HG02885 (cell line): ENCODE data around the gene ITPR2.
"Not testable (repeated sequence)": the region's sequence is repeated elsewhere in the genome, so short reads cannot be mapped to it uniquely, and the experiment has no call there.

Source experiments
- ATAC-seq: cut with Tn5 transposase; IDR thresholded peaks from one replicate; pipeline ENCODE4 v1.9.1; 2021; ENCODE audit warnings: mild to moderate bottlenecking; ENCODE audit not compliant: unreplicated experiment, poor library complexity

Gene ITPR2

DNA sequence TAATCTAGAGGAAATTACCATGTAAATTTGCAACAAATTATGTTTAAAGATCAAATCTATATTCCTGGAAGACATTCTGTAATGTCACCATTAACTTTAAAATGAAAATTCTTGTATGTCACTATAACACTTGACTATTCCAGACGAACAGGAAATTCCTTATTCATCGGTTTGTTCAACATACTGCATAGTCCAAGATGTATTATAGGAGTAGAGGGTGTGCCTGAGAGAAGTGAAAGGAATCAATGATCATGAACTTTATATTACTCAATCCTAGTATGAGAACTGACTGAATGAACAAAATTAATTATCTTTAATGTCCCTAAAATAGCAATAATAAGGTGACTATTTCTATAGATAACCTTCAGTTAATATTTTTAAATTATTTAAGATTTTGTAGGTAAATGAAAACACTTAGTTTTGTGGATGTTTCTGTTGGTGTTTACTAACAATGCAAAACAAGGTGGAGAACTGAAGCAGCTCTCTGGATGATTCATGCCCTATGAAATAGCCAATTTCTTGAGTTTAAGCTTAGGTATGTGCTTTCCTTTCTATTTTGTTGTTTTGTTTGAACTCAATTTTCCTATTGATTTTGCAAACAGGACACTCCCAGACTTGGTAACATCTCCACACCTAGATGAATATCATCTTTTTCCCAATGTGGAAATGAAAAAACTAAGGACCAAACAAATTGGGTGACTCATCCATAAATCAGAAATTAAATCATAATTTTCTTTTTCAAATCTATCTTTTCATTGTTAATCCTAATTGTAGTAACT lies 18.2 kb upstream of the ITPR2 start:
- ATAC-seq, result no peak

DNA sequence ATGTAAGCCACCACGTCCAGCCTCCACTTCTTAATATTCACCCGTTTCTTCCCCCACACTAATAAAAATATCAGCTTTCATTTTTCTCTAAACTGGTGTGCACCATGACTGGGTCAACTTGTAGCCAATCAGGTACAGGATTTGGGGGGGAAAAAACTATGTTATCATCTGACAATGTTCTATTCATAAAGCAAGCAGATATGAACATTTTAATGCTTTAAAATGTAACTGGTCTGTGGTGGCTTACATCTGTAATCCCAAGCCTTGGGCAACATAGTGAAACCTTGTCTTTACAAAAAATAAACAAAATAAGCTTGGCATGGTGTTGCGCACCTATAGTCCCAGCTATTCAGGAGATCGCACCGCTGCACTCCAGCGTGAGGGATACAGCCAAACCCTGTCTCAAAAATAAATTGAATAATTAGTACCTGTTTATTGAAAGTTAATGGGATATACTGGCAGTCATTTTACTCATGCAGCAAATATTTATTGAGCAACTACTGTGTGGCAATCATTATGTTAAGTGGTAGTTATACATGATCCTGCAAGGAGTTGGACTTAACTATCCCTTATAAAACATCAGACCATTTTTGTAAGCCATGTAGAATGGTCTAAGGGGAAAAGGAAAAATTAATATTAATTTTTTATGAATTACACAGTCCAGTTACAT lies 15.3 kb upstream of the ITPR2 start:
- ATAC-seq, result no peak

DNA sequence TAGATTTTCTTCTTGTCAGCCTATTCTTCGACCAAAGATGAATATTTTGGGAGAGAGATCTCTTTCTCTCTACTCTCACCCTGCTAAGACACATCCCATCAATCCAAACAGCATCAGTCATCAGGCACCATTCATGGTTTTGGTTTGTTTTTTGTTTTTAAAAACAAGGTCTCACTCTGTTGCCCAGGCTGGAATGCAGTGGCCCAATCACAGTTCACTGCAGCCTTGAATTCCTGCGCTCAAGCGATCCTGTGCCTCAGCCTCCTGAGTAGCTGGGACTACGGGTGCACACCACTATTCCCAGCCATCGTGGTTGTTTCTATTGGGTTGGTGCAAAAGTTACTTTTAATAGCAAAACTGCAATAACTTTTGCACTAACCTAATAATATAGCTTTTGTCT lies 14.4 kb upstream of the ITPR2 start:
- ATAC-seq, result no peak

DNA sequence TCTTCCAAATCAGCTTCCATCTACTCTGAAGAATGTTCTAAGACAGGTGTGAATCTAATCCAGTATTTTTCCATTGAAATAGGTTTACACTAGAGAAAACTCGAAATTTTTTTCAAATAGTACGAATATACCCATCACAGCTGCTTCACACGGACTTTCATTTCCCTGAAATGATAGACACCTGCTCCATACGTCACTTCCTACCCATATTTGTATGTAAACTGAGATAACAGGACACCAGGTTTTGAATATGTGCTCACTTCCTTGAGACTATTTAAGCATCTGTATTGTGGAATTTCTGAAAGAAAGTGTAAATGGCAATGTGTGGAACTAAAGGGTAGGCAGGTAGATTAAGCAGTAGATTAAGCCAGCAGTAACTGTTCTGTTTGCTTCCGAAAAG lies 13.4 kb upstream of the ITPR2 start:
- ATAC-seq, result no peak

GRCh38 chr12:26845984-26846383 lies 13.0 kb upstream of the ITPR2 start:
- no peak for ATAC-seq

DNA sequence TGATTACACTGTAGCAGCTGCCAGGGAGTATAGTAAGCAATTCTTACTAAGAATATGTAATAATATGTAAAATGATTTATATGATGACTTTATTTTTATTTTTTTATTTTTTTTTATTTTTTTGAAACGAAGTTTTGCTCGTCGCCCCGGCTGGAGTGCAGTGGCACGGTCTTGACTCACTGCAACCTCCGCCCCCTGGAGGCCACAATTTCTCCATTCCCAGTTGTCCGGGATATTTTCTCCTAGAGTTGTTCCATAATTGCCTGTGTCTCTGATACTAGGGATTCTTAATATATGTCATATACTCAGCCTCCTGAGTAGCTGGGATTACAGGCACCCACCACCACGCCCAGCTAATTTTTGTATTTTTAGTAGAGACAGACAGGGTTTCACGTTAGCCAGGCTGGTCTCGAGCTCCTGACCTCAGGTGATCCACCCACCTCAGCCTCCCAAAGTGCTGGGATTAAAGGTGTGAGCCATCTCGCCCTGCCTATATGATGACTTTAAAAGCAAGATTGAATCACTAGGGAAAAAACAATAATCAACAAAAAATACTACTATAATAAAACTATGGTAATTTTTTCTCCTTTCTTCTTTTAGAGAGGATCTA lies 12.2 kb upstream of the ITPR2 start:
- no peak for ATAC-seq

DNA sequence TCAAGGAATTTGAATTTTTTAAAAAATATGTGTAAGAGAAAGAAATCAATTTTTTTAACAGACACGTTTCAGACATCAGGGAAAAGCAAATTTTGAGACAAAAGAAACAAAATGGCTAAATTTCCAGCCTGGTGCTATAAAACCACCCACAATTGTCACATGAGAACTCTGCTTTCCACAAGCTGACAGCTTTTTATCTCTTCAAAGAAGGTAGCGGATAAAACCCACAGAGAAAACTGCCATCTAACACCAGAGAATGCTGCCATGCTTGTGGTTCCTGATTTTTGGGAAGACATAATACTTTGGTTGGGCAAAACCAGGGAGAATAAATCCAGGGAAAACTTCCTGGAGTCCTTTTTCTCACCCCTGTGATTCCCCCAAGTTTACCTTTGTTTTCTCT lies 10.3 kb upstream of the ITPR2 start:
- ATAC-seq, result no peak

DNA sequence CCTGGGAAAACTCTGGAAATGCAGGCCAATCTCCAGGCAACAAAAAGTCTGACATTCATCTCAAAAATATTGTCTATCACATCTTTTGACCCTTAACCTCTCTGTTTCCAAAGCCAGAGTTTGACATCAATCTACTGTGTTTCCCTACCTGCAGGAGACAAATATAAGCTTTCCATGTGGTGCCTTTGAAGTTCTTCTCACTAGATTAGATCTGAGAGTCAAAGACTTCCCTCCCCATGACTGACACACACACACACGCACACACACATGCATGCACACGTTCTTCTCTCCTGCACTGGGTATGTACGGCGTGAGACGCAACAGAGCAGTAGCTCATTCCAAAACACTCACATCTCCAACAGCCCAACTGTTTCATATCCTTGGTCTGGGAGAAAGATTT lies 8.1 kb upstream of the ITPR2 start:
- ATAC-seq, result no peak

- no peak for ATAC-seq
Observed at GRCh38 chr12:26839512-26839911, 6.5 kb upstream of the ITPR2 start.

- ATAC-seq, result no peak
Observed at GRCh38 chr12:26838888-26839416, 6.0 kb upstream of the ITPR2 start.

- no peak for ATAC-seq
Observed at GRCh38 chr12:26836201-26836600, 3.2 kb upstream of the ITPR2 start.

GRCh38 chr12:26834503-26835060 lies 1.6 kb upstream of the ITPR2 start:
- ATAC-seq, result not testable (repeated sequence)

DNA sequence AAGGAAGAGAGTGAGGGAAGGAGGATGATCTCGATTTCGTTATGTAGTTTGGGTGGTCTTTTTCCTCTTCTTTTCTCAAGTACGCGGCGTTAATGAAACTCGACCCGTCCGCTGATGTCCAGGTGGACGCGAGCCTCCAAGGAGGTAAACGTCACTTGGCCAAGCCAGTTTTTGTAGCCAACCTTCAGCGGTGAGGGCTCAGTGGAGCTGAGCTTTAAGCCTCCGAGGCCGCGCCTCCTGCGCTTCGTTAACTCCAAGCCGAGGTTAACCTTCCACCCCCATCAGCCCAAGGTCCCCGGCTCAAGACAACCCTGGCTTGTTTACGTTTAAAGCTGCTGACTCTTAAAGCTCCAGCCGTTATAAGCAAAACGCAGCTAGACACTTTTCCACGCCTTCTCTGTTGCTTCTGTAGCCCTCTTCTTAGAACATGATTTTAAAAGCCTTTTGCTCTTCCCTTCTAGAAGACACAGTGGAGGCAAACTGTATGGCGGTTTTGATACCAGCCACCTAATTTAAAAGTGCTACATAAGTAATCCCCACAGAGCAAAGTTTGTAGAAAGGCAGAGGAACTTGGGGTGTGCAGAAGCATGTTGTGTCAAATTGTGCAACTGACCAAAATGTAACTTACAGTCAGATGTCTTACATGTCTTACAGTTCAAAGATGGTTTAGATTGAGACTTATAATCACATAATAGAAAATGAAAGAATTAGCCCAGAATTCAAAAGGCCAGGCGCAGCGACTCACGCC lies 923 bp upstream of the ITPR2 start:
- peak; percentile 22 for ATAC-seq

- ATAC-seq, result peak; percentile 49
Observed at GRCh38 chr12:26831951-26832821, 808 bp downstream of the ITPR2 start.

GRCh38 chr12:26830783-26831551 lies 2.0 kb downstream of the ITPR2 start:
- no peak for ATAC-seq

GRCh38 chr12:26830363-26830762 lies 2.6 kb downstream of the ITPR2 start:
- no peak for ATAC-seq

DNA sequence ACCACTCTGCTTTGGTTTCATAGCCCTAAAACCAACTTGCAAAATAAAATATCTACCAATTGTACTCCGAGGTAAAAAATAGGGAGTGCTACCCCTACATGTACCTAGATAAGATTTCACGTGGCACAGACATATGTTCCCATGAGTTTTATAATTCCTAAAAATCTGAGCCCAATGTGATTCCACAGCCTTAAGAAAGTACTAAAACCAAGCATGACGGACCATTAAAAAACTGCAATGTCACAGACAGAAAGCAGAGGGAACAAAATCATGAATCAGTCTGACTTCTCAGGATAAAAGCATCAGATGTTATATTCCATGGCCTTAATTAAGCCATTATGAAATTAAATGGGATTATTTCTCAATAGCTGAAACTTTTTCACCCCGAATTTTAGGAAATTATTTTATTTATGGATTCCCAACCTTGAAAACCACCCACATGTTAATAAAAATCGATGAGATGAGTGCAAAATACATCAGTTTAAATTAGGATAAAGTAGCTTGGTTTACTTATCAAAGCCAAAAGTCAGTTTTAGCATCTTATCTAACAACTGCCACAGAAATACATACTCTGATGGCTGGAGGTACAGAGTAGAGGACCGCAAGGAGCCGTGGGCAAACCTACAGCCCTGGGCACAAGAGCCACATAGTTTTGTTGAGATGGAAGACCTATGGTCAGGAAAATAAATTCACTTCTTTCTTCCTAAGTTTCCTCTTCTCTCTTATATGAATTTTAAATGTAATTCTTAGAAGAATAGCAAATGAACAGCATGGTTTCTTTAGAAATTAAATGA lies 4.5 kb downstream of the ITPR2 start:
- no peak for ATAC-seq

DNA sequence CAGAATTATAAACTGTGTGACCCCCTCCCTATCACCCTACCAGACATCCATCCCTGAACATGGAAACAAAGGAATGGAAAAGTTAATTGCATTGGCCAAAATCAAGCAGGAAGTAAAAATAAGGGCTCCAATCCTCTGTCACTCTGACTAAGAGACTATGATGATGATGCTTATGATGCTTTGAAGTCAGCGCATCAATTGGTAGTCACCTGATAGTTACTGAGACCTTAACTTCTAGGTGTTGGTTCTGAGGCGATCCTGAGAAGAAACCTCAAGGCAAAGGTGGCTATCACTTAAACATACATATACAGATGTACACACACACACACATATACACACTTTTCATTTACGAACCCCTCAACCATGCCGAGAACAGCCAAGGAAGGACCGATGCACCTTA lies 6.6 kb downstream of the ITPR2 start:
- no peak for ATAC-seq
